ENCODE data around the gene METRN. TPM values are rescaled to one million over a fixed set of nuclear protein-coding genes. Genes with fewer than 3 reads are reported as not detected.
"Not testable (repeated sequence)": the region's sequence is repeated elsewhere in the genome, so short reads cannot be mapped to it uniquely, and the experiment has no call there.

Gene METRN
- total RNA-seq, 1 donor = 33.3 TPM

DNA sequence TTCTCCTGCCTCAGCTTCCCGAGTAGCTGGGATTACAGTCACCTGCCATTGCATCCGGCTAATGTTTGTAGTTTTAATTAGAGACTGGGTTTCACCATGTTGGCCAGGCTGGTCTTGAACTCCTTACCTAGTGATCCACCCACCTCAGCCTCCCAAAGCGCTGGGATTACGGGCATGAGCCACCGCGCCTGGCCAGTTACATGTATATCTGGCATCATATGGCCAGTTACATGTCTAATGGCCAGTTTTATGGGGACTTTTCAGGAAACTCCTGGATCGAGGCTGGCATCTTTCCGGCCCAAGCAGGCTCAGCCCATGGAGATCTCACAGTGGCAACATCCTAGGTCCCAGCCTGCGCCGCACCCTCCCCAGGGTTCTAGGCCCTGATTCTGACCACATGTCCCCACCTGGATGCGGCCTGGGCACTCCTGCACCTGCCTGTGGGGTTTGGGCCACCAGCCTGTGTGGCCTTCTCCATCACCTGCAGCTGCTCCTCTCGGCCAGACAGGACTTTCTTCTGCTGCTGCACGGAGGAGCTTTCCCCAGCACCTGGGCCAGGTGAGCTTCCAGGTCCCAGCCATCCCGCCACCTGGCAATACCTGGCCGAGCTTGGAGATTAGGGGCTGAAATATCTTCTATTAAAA is 27.2 kb downstream of the METRN start:
- no peak for DNase-seq (ENCODE audit: insufficient read length, low spot score, missing footprints)
- Histone ChIP-seq H3K4me1 (ENCODE audit: insufficient read depth, low read length) (peaks cover 12% of the 10 kb centered on the region), H2AFZ (ENCODE audit: low read length) (no peak overlapping the region), H3K27me3 (ENCODE audit: insufficient read depth, low read length) (no peaks in the 10 kb centered on the region), H3K27ac (ENCODE audit: low read depth, low read length) (no peak overlapping the region), H4K20me1 (ENCODE audit: insufficient read depth, low read length) (peaks cover 4% of the 10 kb centered on the region), H3K4me3 (ENCODE audit: insufficient read depth, low read length) (no peak overlapping the region), H3K36me3 (ENCODE audit: insufficient read depth, low read length) (peaks cover 4% of the 10 kb centered on the region), H3K79me2 (ENCODE audit: insufficient read depth, low read length) (peaks cover 8% of the 10 kb centered on the region), H3K4me2 (ENCODE audit: insufficient read depth, low read length) (no peak overlapping the region), H3K9me3 (ENCODE audit: low read depth, low read length) (no peaks in the 10 kb centered on the region)
- TF ChIP-seq, protein P1, sequence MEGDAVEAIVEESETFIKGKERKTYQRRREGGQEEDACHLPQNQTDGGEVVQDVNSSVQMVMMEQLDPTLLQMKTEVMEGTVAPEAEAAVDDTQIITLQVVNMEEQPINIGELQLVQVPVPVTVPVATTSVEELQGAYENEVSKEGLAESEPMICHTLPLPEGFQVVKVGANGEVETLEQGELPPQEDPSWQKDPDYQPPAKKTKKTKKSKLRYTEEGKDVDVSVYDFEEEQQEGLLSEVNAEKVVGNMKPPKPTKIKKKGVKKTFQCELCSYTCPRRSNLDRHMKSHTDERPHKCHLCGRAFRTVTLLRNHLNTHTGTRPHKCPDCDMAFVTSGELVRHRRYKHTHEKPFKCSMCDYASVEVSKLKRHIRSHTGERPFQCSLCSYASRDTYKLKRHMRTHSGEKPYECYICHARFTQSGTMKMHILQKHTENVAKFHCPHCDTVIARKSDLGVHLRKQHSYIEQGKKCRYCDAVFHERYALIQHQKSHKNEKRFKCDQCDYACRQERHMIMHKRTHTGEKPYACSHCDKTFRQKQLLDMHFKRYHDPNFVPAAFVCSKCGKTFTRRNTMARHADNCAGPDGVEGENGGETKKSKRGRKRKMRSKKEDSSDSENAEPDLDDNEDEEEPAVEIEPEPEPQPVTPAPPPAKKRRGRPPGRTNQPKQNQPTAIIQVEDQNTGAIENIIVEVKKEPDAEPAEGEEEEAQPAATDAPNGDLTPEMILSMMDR (IDR thresholded peaks at IDR 0.05; ENCODE audit: extremely low read depth, low read depth, low read length) = no peak

DNA sequence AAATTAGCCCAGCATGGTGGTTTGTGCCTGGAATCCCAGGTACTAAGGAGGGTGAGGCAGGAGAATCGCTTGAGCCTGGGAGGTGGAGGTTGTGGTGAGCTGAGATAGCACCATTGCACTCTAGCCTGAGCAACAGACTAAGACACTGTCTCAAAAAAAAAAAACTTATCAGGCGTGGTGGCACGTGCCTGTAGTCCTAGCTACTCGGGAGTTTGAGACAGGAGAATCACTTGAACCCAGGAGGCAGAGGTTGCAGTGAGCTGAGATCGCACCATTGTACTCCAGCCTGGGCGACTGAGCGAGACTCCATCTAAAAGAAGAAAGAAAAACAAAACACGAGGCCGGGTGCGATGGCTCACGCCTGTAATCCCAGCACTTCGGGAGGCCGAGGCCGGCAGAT is 28.0 kb downstream of the METRN start:
- H2AFZ ChIP-seq (ENCODE audit: low read length); H3K9me3 ChIP-seq (ENCODE audit: low read depth, low read length); H3K4me3 ChIP-seq (ENCODE audit: insufficient read depth, low read length); H3K79me2 ChIP-seq (ENCODE audit: insufficient read depth, low read length); H3K27me3 ChIP-seq (ENCODE audit: insufficient read depth, low read length); H3K27ac ChIP-seq (ENCODE audit: low read depth, low read length); DNase-seq (ENCODE audit: insufficient read length, low spot score, missing footprints); H3K4me2 ChIP-seq (ENCODE audit: insufficient read depth, low read length); H4K20me1 ChIP-seq (ENCODE audit: insufficient read depth, low read length); H3K36me3 ChIP-seq (ENCODE audit: insufficient read depth, low read length): not testable (repeated sequence)
- H3K4me1 ChIP-seq (ENCODE audit: insufficient read depth, low read length) = peaks cover 12% of the 10 kb centered on the region

DNA sequence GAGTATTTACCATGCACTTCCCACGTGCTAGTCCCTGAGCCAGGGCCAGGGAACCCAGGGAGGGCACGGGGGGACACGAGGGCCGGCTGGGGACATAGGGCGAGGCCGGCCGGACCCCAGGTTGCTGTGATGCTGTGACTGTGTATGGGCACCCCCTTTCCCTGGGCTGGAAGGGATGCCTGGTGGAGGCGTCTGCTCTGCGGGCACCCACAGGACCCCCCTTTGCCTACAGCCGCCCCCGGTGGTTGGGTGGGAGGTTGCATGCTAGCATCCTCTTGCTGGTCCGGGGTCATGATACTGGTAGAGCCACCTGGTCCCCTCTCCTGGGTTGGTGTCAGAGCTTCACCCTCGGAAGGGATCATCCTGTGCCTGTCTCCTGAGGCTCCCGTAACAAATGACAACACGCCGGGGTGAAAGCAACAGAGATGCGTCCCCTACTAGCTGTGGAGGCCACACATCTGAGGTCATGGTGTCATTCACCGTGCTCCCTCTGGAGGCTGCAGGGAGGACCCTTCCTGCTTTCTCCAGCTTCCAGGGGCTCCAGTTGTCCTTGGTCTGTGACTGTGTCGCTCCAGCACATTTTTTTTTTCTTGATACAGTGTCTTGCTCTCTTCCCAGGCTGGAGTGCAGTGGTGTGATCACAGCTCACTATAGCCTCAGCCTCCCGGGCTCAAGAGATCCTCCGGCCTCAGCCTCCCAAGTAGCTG is 29.0 kb downstream of the METRN start:
- Histone ChIP-seq H3K79me2 (ENCODE audit: insufficient read depth, low read length) (peaks cover 8% of the 10 kb centered on the region), H3K4me2 (ENCODE audit: insufficient read depth, low read length) (no peak overlapping the region), H3K9me3 (ENCODE audit: low read depth, low read length) (no peaks in the 10 kb centered on the region), H3K27ac (ENCODE audit: low read depth, low read length) (no peak overlapping the region), H3K27me3 (ENCODE audit: insufficient read depth, low read length) (no peaks in the 10 kb centered on the region), H4K20me1 (ENCODE audit: insufficient read depth, low read length) (peaks cover 4% of the 10 kb centered on the region), H3K36me3 (ENCODE audit: insufficient read depth, low read length) (no peaks in the 10 kb centered on the region), H3K4me1 (ENCODE audit: insufficient read depth, low read length) (peaks cover 12% of the 10 kb centered on the region), H3K4me3 (ENCODE audit: insufficient read depth, low read length) (no peak overlapping the region), H2AFZ (ENCODE audit: low read length) (no peak overlapping the region)
- DNase-seq (ENCODE audit: insufficient read length, low spot score, missing footprints) = no peak
- TF ChIP-seq, protein P1 (IDR thresholded peaks at IDR 0.05; ENCODE audit: extremely low read depth, low read depth, low read length) = no peak

DNA sequence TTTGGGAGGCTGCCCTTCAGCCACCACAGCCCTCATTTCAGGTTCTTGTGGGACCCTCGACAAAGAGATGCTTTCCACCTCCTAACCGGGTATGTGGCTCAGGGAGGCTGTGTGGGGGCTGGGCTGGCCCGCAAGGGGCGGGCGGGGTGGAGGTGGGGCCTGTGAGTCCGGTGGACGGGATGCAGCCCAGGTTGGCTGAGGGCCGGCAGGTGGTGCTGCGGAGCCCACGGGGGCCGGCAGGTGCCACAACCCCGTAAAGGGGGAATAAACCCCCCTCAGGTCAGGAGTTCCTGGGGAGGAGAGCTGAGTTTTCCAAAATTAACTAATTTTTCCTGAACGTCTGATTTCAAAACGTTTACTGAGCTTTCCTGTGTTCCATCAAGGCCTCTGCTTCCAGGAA is 30.8 kb downstream of the METRN start:
- no peak for DNase-seq (ENCODE audit: insufficient read length, low spot score, missing footprints)
- no peaks in the 10 kb centered on the region for H3K36me3 ChIP-seq (ENCODE audit: insufficient read depth, low read length)
- H3K4me1 ChIP-seq (ENCODE audit: insufficient read depth, low read length) = peaks cover 4% of the 10 kb centered on the region
- no peaks in the 10 kb centered on the region for H3K9me3 ChIP-seq (ENCODE audit: low read depth, low read length)
- no peak overlapping the region for H3K27ac ChIP-seq (ENCODE audit: low read depth, low read length)
- no peaks in the 10 kb centered on the region for H3K27me3 ChIP-seq (ENCODE audit: insufficient read depth, low read length)
- no peak overlapping the region for H3K4me2 ChIP-seq (ENCODE audit: insufficient read depth, low read length)
- H4K20me1 ChIP-seq (ENCODE audit: insufficient read depth, low read length) = no peaks in the 10 kb centered on the region
- H3K4me3 ChIP-seq (ENCODE audit: insufficient read depth, low read length) = no peak overlapping the region
- TF ChIP-seq, protein P1 (IDR thresholded peaks at IDR 0.05; ENCODE audit: extremely low read depth, low read depth, low read length) = no peak
- H2AFZ ChIP-seq (ENCODE audit: low read length) = no peak overlapping the region
- H3K79me2 ChIP-seq (ENCODE audit: insufficient read depth, low read length) = no peaks in the 10 kb centered on the region

All from osteoblast (primary cell).